CD4-positive, alpha-beta T cell treated with Interleukin-4 for 1 hour (primary cell): ENCODE results near the gene NAT9.

Experiments
- DNase-seq, 2 donors: peaks; one replicate each; pipeline ENCODE4 v3.0.0-alpha.2; 2020 to 2022

The NAT9 gene

GRCh38 chr17:74804683-74805082 is 28.5 kb upstream of the NAT9 start:
- DNase-seq, result no peak

- DNase-seq, result no peak
Measured at GRCh38 chr17:74803971-74804370, 27.8 kb upstream of the NAT9 start.

- no peak for DNase-seq
Measured at GRCh38 chr17:74803388-74803930, 27.3 kb upstream of the NAT9 start.

GRCh38 chr17:74801896-74802295 is 25.8 kb upstream of the NAT9 start:
- no peak for DNase-seq

GRCh38 chr17:74800531-74800930 is 24.4 kb upstream of the NAT9 start:
- no peak for DNase-seq

GRCh38 chr17:74799097-74799496 is 23.0 kb upstream of the NAT9 start:
- DNase-seq, result no peak

GRCh38 chr17:74798239-74798707 is 22.1 kb upstream of the NAT9 start:
- no peak for DNase-seq

GRCh38 chr17:74797824-74798223 is 21.7 kb upstream of the NAT9 start:
- no peak for DNase-seq

GRCh38 chr17:74796866-74797265 is 20.7 kb upstream of the NAT9 start:
- DNase-seq, result no peak

- DNase-seq, result no peak
Measured at GRCh38 chr17:74796211-74796610, 20.1 kb upstream of the NAT9 start.

GRCh38 chr17:74795327-74796020 is 19.3 kb upstream of the NAT9 start:
- DNase-seq, result no peak

- no peak for DNase-seq
Measured at GRCh38 chr17:74792586-74793105, 16.5 kb upstream of the NAT9 start.

- no peak for DNase-seq
Measured at GRCh38 chr17:74790161-74791058, 14.3 kb upstream of the NAT9 start.

GRCh38 chr17:74786431-74787055 is 10.4 kb upstream of the NAT9 start:
- peak in 1 of 2 donors; percentile 61 for DNase-seq

GRCh38 chr17:74785981-74786360 is 9.8 kb upstream of the NAT9 start:
- no peak for DNase-seq

GRCh38 chr17:74785096-74785980 is 9.2 kb upstream of the NAT9 start:
- DNase-seq, result no peak

- DNase-seq, result no peak
Measured at GRCh38 chr17:74784125-74784810, 8.1 kb upstream of the NAT9 start.

GRCh38 chr17:74782571-74782970 is 6.4 kb upstream of the NAT9 start:
- no peak for DNase-seq

GRCh38 chr17:74780443-74781238 is 4.5 kb upstream of the NAT9 start:
- peak; percentile 49 to 55 for DNase-seq

GRCh38 chr17:74779948-74780400 is 3.8 kb upstream of the NAT9 start:
- DNase-seq, result peak; percentile 73 to 87
